Fibroblast of skin of abdomen (primary cell): ENCODE data around the gene ERG.
A peak's percentile ranks its signal among the peaks of the same experiment; 100 is the strongest.

Source experiments
- DNase-seq: peaks from one replicate; pipeline ENCODE4 v3.0.0-alpha.2; 2013

Gene ERG

DNA sequence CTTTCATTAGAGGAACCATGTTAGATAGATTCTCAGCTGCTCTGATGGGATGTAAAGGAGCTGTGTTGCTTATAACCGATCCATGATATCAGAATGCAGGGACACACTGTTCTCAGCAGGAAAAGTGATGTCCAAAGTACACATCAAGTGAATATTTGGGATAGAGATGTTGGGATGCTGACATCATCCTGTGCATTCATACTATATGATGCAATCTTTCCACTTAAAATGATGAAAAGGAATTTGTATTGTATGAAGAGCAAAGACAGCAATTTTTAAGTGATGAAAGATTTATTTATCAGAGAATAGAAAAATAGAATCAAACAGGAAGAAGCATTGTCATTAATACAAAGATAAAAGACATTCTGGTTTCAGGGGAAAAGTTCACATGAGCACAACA, 110.1 kb downstream of the ERG start:
- peak; percentile 62 for DNase-seq

- peak; percentile 55 for DNase-seq
Measured at GRCh38 chr21:38386967-38387366, 111.3 kb downstream of the ERG start.

DNA sequence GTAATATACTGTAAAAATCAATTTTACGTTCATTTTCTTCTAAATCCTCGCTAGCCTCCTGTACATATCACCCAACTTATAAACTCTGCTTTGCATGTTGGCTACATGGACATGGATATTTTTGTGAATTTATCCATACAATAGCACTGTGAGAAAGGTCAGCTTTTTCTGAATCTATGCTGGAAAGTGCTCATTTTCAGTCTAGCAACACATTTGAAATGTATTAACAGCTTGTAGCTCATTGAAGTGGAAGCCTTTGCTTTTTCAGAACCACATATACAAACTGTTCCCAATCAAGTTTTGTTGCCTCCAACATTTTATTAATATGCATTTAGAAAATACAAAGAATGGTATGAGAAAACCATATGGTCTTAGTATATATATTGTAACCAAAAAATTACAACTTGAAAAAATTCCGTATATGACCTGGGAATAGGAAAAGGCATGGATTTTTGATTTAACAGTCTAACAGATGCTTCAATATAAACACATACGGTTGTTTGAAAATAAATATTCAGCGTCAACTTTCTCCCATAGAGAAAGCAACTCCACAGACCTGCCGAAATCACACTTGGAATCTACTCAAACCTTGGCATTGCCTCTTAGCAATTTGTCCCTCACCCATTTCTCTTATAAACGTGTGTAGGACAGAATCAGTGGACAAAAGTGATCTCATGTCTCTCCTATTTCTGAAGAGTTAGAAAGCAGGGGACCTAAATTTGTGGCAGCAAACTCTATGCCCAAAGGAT, 112.7 kb downstream of the ERG start:
- DNase-seq: no peak

DNA sequence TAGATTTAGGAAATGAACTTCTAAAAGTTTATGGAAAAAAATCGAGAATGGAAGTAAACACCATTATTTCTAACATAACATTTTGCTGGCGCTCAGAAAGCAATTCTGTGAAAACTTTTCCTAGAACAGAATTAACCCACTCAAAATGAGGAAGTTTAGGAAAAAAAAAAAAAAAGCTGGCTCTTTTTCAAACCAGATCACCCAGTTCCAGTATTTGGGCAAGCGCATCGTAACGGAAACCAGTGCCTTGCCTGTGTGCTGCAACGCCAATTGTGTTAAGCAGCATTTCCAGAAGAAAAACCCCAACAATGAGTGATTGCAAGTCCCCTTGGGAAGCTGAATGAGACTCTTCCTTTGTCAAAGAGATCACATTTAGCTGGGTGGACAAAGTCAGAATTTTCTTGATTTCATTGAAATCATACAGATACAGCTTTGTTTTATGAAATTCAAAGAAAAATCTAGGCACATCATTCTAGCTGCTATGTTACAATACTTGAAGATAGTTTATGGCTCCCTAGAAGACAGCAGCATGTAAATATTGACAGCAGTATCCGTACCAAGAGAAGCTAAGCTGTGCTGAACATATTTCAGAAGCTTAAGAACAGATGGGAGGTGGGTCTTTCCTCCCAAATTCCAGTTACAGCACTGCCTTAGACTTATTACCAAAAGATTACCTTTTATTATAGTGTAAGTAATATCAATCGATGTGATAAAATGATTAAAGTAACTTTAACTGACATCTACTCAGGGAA, 113.4 kb downstream of the ERG start:
- no peak for DNase-seq

DNA sequence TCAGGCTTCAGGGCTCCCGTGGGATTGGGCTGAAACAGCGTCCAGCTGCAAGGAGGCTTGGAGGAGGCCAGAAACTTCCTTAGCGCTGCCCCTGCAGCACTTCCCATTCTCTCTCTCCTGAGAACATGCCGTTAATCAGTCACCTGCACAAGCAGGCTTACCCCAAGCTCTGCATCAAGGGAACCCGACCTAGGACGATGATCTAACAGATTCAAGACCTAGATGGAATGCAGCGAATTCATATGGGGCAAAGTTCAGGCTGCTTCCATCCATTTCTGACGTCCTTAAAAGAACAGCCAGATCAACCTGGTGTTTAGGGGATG, 114.1 kb downstream of the ERG start:
- DNase-seq: no peak

GRCh38 chr21:38383411-38384237, 114.7 kb downstream of the ERG start:
- DNase-seq: no peak

DNA sequence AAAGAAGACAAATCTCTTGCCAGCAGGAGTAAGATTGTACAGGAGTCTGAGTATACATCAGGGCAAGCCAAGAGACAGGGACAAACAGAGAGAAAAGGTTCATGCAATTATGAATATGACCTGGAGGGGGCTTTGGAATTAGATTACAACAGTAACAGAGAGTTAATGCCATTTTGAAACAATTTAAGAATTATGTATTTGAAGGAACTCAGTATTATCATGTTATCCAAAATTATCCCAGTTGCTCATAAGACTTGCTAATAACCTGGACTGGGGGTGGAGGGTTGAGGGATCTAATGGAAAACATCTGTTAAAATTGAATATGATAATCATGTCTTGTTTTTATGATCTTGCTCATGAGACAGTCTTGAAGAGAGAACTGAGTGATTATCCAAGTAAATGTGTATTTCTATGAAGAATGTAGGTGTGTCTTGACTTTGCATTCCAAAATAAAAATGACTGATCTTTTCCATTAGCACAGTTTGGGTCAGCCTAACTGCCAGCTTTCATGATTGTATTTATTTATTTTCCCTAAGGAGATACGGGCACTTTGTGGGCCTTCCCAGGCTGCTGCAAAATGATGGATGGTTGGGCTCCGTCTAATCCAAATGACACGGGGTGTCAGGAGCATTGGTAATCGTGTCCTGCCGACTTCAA, 117.7 kb downstream of the ERG start:
- DNase-seq: peak; percentile 23

- peak; percentile 11 for DNase-seq
Measured at GRCh38 chr21:38379147-38379546, 119.1 kb downstream of the ERG start.

- no peak for DNase-seq
Measured at GRCh38 chr21:38377165-38378088, 120.8 kb downstream of the ERG start.

GRCh38 chr21:38376693-38377092, 121.6 kb downstream of the ERG start:
- no peak for DNase-seq

DNA sequence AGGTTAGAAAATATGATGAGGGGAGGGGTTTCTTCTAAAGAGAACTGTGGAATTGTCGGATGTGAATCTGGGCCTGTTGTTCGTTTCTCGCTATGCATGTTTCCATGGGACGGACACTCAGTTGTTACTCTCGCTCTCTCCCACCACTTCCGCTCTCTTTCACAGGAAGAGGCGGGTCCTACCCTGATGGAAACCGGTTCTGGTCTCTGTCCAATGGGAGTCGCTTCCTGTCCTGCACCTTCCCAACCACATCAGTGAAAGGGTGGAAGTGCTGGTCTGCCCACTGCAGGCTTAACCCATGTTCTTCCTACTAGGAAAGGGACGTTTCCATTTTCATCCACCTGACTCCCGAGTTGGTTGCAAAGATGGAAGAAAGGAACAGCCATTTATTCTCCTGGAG, 122.0 kb downstream of the ERG start:
- no peak for DNase-seq

DNA sequence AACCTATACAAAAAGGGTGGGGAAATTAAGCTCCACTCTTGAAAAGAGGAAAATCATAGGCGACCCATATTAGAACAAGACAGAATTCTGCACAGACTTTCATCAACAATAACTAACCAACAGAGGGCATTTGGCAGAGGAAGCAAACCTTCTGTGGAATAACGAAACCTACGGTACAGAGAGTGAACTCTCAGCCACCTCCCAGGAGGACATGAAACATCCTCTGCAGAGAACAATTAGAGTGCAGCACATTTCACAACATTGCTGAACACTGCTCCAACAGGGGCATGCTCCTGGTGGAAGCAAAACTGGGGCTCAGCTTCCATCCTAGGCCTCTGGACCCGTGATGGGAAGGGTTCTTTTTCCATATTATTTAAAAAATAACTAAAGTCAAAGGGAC, 130.6 kb downstream of the ERG start:
- DNase-seq: no peak

DNA sequence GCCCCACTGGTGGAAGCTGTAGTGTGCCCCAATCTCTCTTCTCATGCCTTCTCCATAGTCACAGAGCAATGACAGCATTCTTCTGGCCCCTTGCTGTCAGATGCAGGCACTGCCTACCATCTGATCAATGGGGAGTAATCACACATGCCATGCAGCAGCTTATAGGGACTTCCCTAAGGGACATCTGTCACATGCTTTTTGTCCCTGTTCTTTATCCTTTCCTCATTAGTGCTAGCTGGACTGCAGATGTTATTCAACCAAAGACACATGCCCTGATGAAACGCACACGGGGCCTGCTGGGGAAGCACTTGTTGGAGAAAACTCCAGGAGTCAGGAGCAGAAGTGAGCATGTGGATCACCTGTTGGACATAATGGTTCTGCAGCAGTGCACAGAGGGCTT, 132.8 kb downstream of the ERG start:
- DNase-seq: no peak

GRCh38 chr21:38363693-38364092, 134.6 kb downstream of the ERG start:
- no peak for DNase-seq

- no peak for DNase-seq
Measured at GRCh38 chr21:38361324-38361723, 137.0 kb downstream of the ERG start.

GRCh38 chr21:38359835-38360234, 138.4 kb downstream of the ERG start:
- no peak for DNase-seq

DNA sequence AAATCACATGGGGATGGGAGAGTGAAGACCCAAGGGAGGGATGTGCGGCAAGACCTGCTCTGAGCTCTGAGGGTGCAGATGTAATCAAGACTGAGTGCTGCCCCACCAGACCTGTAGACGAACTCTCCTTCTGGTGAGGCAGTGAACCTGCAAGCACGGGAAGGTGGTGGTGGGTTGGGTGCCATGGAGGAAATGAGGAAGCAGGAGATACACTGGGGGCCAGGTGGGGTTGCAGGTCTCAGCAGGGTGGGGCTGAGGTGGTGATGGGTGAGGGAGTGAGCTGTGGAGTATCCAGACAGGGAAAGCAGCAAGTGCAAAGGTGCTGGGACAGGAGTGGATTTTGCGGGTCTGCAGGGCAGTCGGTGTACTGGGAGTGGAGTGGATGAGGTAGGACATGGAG, 139.2 kb downstream of the ERG start:
- no peak for DNase-seq

GRCh38 chr21:38358666-38359065, 139.6 kb downstream of the ERG start:
- no peak for DNase-seq

DNA sequence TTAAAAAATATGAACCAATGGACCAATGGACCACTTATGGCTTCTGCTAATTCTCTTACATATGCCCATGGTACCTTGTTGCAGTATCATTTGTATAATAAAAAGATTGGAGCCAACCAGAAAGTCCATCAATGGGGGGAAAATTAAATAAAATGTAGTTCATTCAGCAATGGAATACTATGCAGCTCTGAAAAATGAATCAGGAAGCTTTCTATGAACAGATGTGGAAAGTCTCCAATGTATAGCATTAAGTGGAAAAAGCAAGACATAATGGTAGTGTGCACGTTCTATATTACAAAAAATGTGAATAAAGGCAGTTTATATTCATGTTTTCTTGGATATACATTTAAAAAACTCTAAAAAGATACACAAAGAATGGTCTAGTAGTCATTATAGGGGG, 140.2 kb downstream of the ERG start:
- no peak for DNase-seq

GRCh38 chr21:38356883-38357625, 141.2 kb downstream of the ERG start:
- no peak for DNase-seq
